ENCODE results near the gene SYT7.
"Not testable (repeated sequence)": the region's sequence is repeated elsewhere in the genome, so short reads cannot be mapped to it uniquely, and the experiment has no call there.

SYT7 gene

GRCh38 chr11:61475433-61475832 is 105.4 kb downstream of the SYT7 start:
- DNase-seq (ENCODE audit: low read depth), result no peak

- DNase-seq (ENCODE audit: low read depth), result no peak
Observed at GRCh38 chr11:61474013-61474643, 106.7 kb downstream of the SYT7 start.

GRCh38 chr11:61473370-61474012 is 107.4 kb downstream of the SYT7 start:
- no peak for DNase-seq (ENCODE audit: low read depth)

GRCh38 chr11:61472868-61473267 is 108.0 kb downstream of the SYT7 start:
- no peak for DNase-seq (ENCODE audit: low read depth)

GRCh38 chr11:61472282-61472681 is 108.6 kb downstream of the SYT7 start:
- DNase-seq (ENCODE audit: low read depth), result no peak

- no peak for DNase-seq (ENCODE audit: low read depth)
Observed at GRCh38 chr11:61468002-61468401, 112.9 kb downstream of the SYT7 start.

GRCh38 chr11:61467602-61468001 is 113.3 kb downstream of the SYT7 start:
- not testable (repeated sequence) for DNase-seq (ENCODE audit: low read depth)
